ENCODE data around the gene TSPEAR.
"Not testable (repeated sequence)": the region's sequence is repeated elsewhere in the genome, so short reads cannot be mapped to it uniquely, and the experiment has no call there.

DNA sequence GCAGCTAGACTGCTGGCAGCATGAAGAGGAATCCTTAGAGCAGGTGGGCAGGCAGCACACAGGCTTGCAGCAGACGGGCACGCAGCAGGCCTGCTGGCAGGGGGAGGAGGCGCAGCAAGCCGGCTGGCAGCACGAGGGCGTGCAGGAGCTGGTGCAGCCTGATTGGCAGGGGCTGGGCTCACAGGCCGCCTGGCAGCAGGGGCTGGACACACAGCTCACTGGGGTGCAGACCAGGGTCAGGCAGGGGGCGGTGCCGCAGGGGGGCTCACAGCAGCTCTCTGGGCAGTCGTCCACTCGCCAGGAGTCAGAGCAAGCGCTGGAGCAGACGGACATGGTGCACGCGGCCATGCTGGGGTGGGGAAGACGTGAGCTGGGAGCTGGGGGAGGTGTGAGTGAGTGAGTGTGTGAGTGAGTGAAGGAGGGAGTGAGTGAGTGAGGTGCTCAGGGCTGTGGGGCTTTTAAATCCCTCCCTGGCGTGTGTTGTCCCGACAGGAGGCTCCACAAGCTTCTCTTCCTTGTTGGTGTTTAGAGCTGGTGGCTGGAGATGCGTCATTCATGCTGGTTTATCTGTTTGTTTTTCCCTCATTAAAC lies 131.0 kb downstream of the TSPEAR start, which contains the start of gene KRTAP10-5:
- TF ChIP-seq, protein P1, sequence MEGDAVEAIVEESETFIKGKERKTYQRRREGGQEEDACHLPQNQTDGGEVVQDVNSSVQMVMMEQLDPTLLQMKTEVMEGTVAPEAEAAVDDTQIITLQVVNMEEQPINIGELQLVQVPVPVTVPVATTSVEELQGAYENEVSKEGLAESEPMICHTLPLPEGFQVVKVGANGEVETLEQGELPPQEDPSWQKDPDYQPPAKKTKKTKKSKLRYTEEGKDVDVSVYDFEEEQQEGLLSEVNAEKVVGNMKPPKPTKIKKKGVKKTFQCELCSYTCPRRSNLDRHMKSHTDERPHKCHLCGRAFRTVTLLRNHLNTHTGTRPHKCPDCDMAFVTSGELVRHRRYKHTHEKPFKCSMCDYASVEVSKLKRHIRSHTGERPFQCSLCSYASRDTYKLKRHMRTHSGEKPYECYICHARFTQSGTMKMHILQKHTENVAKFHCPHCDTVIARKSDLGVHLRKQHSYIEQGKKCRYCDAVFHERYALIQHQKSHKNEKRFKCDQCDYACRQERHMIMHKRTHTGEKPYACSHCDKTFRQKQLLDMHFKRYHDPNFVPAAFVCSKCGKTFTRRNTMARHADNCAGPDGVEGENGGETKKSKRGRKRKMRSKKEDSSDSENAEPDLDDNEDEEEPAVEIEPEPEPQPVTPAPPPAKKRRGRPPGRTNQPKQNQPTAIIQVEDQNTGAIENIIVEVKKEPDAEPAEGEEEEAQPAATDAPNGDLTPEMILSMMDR (IDR thresholded peaks at IDR 0.05), result not testable (repeated sequence)
- TF ChIP-seq EZH2 (IDR thresholded peaks at IDR 0.05; ENCODE audit: borderline replicate concordance, insufficient read depth, low read depth, low read length, poor library complexity, severe bottlenecking), result not testable (repeated sequence)

Data from B cell (primary cell).